Measurements from ENCODE around the gene ZNF350. TPM values are rescaled to one million over a fixed set of nuclear protein-coding genes. Genes with fewer than 3 reads are reported as not detected.

Gene ZNF350
- total and polyA plus RNA-seq, 2 of the 13 experiments (the other 11 are each of a cell fraction or from before 2014, with no cell fraction given), result 3.7 to 6.9 TPM

- no peak for TF ChIP-seq AHDC1 (CRISPR knock-in tag; IDR thresholded peaks at IDR 0.05; ENCODE audit: borderline replicate concordance)
- 0 out of 2 replicates have a peak, but pooled peaks have one; percentile 53 for TF ChIP-seq ZZZ3 (CRISPR knock-in tag; IDR thresholded peaks at IDR 0.05; ENCODE audit: borderline replicate concordance)
- TF ChIP-seq ZNF557 (CRISPR knock-in tag; IDR thresholded peaks at IDR 0.05), result no peak
- TF ChIP-seq NFAT5 (CRISPR knock-in tag; IDR thresholded peaks at IDR 0.05), result no peak
- no peak for TF ChIP-seq KLF9 (CRISPR knock-in tag; IDR thresholded peaks at IDR 0.05; ENCODE audit: low read depth)
- TF ChIP-seq NR2C2 (CRISPR knock-in tag; IDR thresholded peaks at IDR 0.05; ENCODE audit: borderline replicate concordance), result peak; percentile 93
- TF ChIP-seq PAX8 (CRISPR knock-in tag; IDR thresholded peaks at IDR 0.05; ENCODE audit: borderline replicate concordance), result no peak; the same call in 1 of the 2 replicates
- peak; percentile 50; the same call in 1 of the 2 replicates for TF ChIP-seq ATF2 (CRISPR knock-in tag; IDR thresholded peaks at IDR 0.05)
- no peak for TF ChIP-seq ZNF597 (CRISPR knock-in tag; IDR thresholded peaks at IDR 0.05)
- peak; percentile 63 for TF ChIP-seq POLR2AphosphoS5 (IDR thresholded peaks at IDR 0.05; ENCODE audit: low read depth, low read length)
- no peak for TF ChIP-seq ZSCAN31 (CRISPR knock-in tag; IDR thresholded peaks at IDR 0.05; ENCODE audit: low read depth)
- no peak for TF ChIP-seq KLF13 (CRISPR knock-in tag; IDR thresholded peaks at IDR 0.05)
- no peak for TF ChIP-seq MNT (IDR thresholded peaks at IDR 0.05)
Observed at GRCh38 chr19:52007806-52008557, 21.3 kb upstream of the ZNF350 start, which contains the start of gene ZNF615 (continued).

Data from HepG2 (cell line).